Measurements from ENCODE around the gene FBXO31. TPM values are rescaled to one million over a fixed set of nuclear protein-coding genes. Genes with fewer than 3 reads are reported as not detected.

The FBXO31 gene
- total RNA-seq, 2 donors from 2014 or later, result 18.6 to 22.1 TPM

- Mint-ChIP-seq H3K27ac (no peak overlapping the region), H3K4me3 (no peak overlapping the region), H3K36me3 (ENCODE audit: low read depth) (no peaks in the 10 kb centered on the region), H3K9me3 (no peaks in the 10 kb centered on the region), H3K27me3 (ENCODE audit: insufficient read depth) (peaks cover 13% of the 10 kb centered on the region), H3K4me1 (peaks cover 15% of the 10 kb centered on the region)
- Histone ChIP-seq H3K4me3 (ENCODE audit: low read length) (no peak overlapping the region), H3K27ac (ENCODE audit: low read depth, low read length) (no peak overlapping the region), H3K9me3 (ENCODE audit: control insufficient read depth, low read length) (no peaks in the 10 kb centered on the region), H3K9ac (ENCODE audit: extremely low read depth, low read length, poor library complexity, severe bottlenecking) (no peak overlapping the region), H3K36me3 (ENCODE audit: control insufficient read depth, insufficient read depth, low read length) (no peaks in the 10 kb centered on the region), H3K4me1 (ENCODE audit: control insufficient read depth, insufficient read depth, low read length) (peaks cover 3% of the 10 kb centered on the region), H3K27me3 (ENCODE audit: control insufficient read depth, insufficient read depth, low read length, poor library complexity, severe bottlenecking) (no peaks in the 10 kb centered on the region)
- TF ChIP-seq CTCF (conservative IDR thresholded peaks at IDR 0.05), result no peak
- 87 to 88% methylated on average over 16 to 18 of the region's 18 CpGs for WGBS, 2 experiments (ENCODE audit: insufficient coverage in 1 of 2, insufficient read length in 1 of 2)
- no peak for DNase-seq
These were observed 104.4 kb downstream of the FBXO31 start for GRCh38 chr16:87279094-87279658.

- H3K27ac Mint-ChIP-seq, result no peak overlapping the region
- Histone ChIP-seq H3K36me3 (ENCODE audit: control insufficient read depth, insufficient read depth, low read length) (no peaks in the 10 kb centered on the region), H3K4me3 (ENCODE audit: low read length) (no peak overlapping the region), H3K27ac (ENCODE audit: low read depth, low read length) (no peak overlapping the region), H3K4me1 (ENCODE audit: control insufficient read depth, insufficient read depth, low read length) (peaks cover 3% of the 10 kb centered on the region), H3K9me3 (ENCODE audit: control insufficient read depth, low read length) (no peaks in the 10 kb centered on the region), H3K27me3 (ENCODE audit: control insufficient read depth, insufficient read depth, low read length, poor library complexity, severe bottlenecking) (no peaks in the 10 kb centered on the region), H3K9ac (ENCODE audit: extremely low read depth, low read length, poor library complexity, severe bottlenecking) (no peak overlapping the region)
- peaks cover 15% of the 10 kb centered on the region for H3K4me1 Mint-ChIP-seq
- 58 to 68% methylated on average over 31 to 38 of the region's 38 CpGs for WGBS, 2 experiments (ENCODE audit: insufficient coverage in 1 of 2, insufficient read length in 1 of 2)
- DNase-seq, result peak; percentile 96
- H3K9me3 Mint-ChIP-seq, result no peaks in the 10 kb centered on the region
- no peaks in the 10 kb centered on the region for H3K36me3 Mint-ChIP-seq (ENCODE audit: low read depth)
- H3K4me3 Mint-ChIP-seq, result no peak overlapping the region
- H3K27me3 Mint-ChIP-seq (ENCODE audit: insufficient read depth), result peaks cover 13% of the 10 kb centered on the region
- TF ChIP-seq CTCF (conservative IDR thresholded peaks at IDR 0.05), result peak; percentile 97
These were observed 105.1 kb downstream of the FBXO31 start for GRCh38 chr16:87278191-87279093.

Other genes starting within 250 kb of the FBXO31 start
- gene C16orf95, start 66.4 kb downstream of the FBXO31 start, total RNA-seq, result 1 to 10 TPM; 6.4 to 7.8 TPM
- gene MAP1LC3B, start 8.6 kb upstream of the FBXO31 start, total RNA-seq, result 10 to 100 TPM; 56.4 to 62.4 TPM
- 10 to 100 TPM; 27.3 to 33.7 TPM for gene ZCCHC14, start 109.2 kb upstream of the FBXO31 start, total RNA-seq
- 10 to 100 TPM; 37.0 to 39.1 TPM for gene JPH3, start 218.7 kb upstream of the FBXO31 start, total RNA-seq

All from endodermal cell (in vitro differentiated cells).